Epidermal melanocyte (primary cell): Measurements from ENCODE around the gene CNR1.
"Not testable (repeated sequence)": the region's sequence is repeated elsewhere in the genome, so short reads cannot be mapped to it uniquely, and the experiment has no call there.

Experiments used
- DNase-seq: peaks from one replicate; pipeline ENCODE4 v3.0.0; 2011; ENCODE audit warnings: low spot score; ENCODE audit not compliant: insufficient read length

Gene CNR1

GRCh38 chr6:88165844-88166492 lies at the start of gene CNR1:
Gene CNR1, minus strand, starts transcription at chr6:88166347. Its CDS starts 21,073 bp downstream, at chr6:88145274.
- DNase-seq = no peak

- no peak for DNase-seq
Measured at GRCh38 chr6:88211446-88211845, 45.3 kb upstream of the CNR1 start.

GRCh38 chr6:88209301-88209700 lies 43.2 kb upstream of the CNR1 start:
- DNase-seq = no peak

- no peak for DNase-seq
Measured at GRCh38 chr6:88208726-88209125, 42.6 kb upstream of the CNR1 start.

GRCh38 chr6:88201734-88202133 lies 35.6 kb upstream of the CNR1 start:
- not testable (repeated sequence) for DNase-seq

- no peak for DNase-seq
Measured at GRCh38 chr6:88184921-88185320, 18.8 kb upstream of the CNR1 start.

GRCh38 chr6:88183471-88183870 lies 17.3 kb upstream of the CNR1 start:
- no peak for DNase-seq

GRCh38 chr6:88179692-88180091 lies 13.5 kb upstream of the CNR1 start:
- DNase-seq = no peak

GRCh38 chr6:88177961-88178464 lies 11.9 kb upstream of the CNR1 start:
- no peak for DNase-seq

- DNase-seq = no peak
Measured at GRCh38 chr6:88174906-88175305, 8.8 kb upstream of the CNR1 start.

- no peak for DNase-seq
Measured at GRCh38 chr6:88171312-88171711, 5.2 kb upstream of the CNR1 start.

- DNase-seq = no peak
Measured at GRCh38 chr6:88168362-88168761, 2.2 kb upstream of the CNR1 start.

GRCh38 chr6:88167352-88167937 lies 1.3 kb upstream of the CNR1 start:
- no peak for DNase-seq

- no peak for DNase-seq
Measured at GRCh38 chr6:88166493-88167351, 575 bp upstream of the CNR1 start.

GRCh38 chr6:88165087-88165843 lies 882 bp downstream of the CNR1 start:
- no peak for DNase-seq

GRCh38 chr6:88164061-88164460 lies 2.1 kb downstream of the CNR1 start:
- DNase-seq = no peak

- no peak for DNase-seq
Measured at GRCh38 chr6:88163616-88164015, 2.5 kb downstream of the CNR1 start.

GRCh38 chr6:88161940-88162339 lies 4.2 kb downstream of the CNR1 start:
- DNase-seq = no peak

GRCh38 chr6:88157106-88157505 lies 9.0 kb downstream of the CNR1 start:
- DNase-seq = no peak

- DNase-seq = no peak
Measured at GRCh38 chr6:88145298-88145963, 20.7 kb downstream of the CNR1 start.
